Cardiac fibroblast (primary cell): ENCODE results near the gene LINS1.
A peak's percentile ranks its signal among the peaks of the same experiment; 100 is the strongest.

Experiments
- DNase-seq, 2 donors: peaks; one replicate each; pipeline versions ENCODE4 v3.0.0 to v3.0.0-alpha.2; 2010; ENCODE audit warnings: low read depth in 2 of 2
- H3K4me3 ChIP-seq, 2 donors: replicated peaks in 1 of 2; 1 replicate in 1 of 2; 2 replicates in 1 of 2; pipeline ENCODE4 v1.5.1; 2011; ENCODE audit warnings: low read depth in 2 of 2, low read length in 2 of 2, mild to moderate bottlenecking in 2 of 2, moderate library complexity in 1 of 2
- TF ChIP-seq, protein P1 (sequence below): IDR thresholded peaks from one replicate; pipeline ENCODE4 v1.5.1; 2011; ENCODE audit warnings: low read depth, mild to moderate bottlenecking, low read length, inconsistent platforms

LINS1 gene

DNA sequence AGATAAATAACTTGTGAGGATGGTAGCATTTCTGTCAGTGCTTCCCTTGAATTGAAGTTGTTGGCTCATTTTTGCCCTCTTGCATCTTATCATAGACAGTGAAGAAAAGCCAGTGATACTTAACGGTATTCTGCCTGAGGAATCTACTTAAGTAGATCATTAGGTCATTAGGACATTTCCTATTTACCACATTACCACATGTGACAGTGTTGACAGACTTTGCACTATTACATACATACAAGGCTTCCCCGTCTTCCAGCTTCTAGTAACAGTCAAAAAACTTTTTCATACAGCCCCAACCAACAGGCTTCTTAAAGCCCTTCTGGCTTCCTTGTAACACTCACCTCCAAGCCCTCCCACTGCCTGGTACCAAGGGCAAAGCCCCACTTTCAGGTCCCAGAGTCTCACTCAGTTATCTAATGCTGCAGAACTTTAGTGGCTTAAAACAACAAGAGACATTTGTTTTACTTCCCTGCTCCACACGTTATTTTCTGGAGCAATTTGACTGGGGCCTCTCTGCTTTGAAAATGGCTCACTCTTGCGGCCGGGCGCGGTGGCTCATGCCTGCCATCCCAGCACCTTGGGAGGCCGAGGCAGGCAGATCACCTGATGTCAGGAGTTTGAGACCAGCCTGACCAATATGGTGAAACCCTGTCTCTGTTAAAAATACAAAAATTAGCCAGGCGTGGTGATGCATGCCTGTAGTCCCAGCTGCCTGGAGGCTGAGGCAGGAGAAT lies 40.4 kb upstream of the LINS1 start:
- H3K4me3 ChIP-seq: no peak overlapping the region
- TF ChIP-seq, protein P1, sequence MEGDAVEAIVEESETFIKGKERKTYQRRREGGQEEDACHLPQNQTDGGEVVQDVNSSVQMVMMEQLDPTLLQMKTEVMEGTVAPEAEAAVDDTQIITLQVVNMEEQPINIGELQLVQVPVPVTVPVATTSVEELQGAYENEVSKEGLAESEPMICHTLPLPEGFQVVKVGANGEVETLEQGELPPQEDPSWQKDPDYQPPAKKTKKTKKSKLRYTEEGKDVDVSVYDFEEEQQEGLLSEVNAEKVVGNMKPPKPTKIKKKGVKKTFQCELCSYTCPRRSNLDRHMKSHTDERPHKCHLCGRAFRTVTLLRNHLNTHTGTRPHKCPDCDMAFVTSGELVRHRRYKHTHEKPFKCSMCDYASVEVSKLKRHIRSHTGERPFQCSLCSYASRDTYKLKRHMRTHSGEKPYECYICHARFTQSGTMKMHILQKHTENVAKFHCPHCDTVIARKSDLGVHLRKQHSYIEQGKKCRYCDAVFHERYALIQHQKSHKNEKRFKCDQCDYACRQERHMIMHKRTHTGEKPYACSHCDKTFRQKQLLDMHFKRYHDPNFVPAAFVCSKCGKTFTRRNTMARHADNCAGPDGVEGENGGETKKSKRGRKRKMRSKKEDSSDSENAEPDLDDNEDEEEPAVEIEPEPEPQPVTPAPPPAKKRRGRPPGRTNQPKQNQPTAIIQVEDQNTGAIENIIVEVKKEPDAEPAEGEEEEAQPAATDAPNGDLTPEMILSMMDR: no peak
- no peak for DNase-seq

DNA sequence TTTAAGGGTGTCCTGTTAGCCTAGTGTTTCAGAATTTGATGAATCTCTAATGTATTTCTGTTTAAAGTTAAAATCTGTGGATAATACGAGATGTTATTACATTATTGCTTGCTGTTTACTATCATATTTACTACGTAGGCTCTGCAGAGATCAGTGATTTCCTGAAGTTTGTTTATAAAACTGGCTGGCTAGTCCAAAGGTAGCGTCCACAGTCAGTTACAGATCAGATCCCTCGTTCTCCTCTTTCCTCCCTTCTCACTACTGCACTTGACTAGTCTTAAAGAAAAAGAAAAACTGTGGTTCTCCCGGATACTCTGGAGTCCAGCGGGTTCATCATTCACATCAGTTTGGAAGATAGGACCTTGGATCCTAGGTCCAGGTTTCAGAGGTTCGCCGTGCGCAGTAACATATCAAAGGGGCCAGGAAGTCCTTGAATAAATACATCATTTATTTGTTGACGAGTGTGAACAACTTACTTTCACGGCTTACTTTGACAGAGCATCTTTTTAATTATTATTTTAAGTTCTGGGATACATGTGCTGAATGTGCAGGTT lies 36.3 kb upstream of the LINS1 start:
- TF ChIP-seq, protein P1: no peak
- no peak for DNase-seq
- H3K4me3 ChIP-seq: no peak overlapping the region

DNA sequence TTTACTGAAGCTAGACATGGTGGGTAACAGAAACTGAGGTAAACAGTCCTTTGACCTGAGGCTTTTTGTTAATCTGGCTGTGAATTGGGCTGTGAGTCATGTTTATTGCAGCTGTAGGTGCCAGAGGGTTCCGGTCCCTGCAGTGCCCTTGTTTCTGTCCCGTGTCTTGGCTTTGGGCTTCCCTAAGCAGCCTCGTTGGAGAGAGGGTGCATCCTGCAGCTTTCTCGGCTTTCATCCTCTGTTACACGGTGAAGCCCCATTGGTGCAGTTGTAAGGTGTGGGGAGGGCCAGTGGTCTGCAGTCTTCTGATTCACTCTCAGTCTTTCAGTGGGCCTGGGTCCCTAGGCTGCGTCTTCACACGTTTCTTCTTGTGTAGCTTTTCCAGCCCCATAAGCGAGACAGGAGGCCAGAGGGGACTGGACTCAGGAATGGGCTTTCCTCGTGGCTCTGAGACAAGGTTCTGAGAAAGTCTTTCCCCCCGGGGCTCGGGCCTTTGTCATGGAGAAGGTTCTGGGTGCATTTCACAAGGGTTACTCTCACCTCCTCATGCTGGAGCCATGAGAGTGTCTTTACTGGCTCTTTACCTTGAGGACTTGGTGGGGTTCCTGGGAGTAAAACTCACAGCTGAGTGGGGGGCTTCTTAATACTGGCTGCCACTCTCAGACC lies 33.6 kb upstream of the LINS1 start:
- DNase-seq: no peak
- TF ChIP-seq, protein P1: no peak
- H3K4me3 ChIP-seq: no peak overlapping the region

DNA sequence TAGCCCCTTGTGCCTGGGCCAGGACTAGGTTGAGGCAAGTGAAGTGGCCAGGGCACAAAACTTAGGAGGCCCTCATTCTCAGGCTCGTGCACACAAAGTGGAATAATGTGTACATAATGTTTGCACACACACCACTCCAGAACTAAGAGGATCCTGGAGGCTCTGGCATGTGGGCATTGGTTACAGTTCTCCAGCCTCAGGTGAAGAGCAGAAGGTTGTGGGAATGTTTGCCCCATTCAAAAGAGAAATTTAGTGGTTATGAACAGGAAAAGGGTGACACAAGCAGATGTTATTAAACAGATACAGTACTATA lies 31.7 kb upstream of the LINS1 start:
- H3K4me3 ChIP-seq: no peak overlapping the region
- no peak for DNase-seq
- TF ChIP-seq, protein P1: no peak

DNA sequence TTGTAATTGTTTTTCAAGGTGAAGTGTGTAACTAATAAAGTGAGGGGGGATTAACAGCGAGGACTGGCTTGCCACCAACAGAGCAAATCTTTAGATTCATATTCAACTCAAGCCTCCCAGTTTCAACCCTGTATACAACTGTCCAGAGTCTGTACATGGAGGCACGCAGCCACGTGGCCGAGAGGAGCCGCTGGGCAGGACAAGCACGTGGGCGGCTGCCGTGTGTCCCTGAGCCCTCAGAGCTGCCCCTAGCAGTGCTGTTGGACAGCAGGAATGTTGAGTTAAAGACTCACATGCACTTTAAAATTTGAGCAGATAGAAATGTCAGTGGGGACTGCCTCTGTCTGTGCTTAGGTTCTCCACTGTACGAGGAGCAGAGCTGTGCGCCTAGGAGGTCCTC lies 29.8 kb upstream of the LINS1 start:
- TF ChIP-seq, protein P1: no peak
- DNase-seq: no peak
- H3K4me3 ChIP-seq: no peak overlapping the region

DNA sequence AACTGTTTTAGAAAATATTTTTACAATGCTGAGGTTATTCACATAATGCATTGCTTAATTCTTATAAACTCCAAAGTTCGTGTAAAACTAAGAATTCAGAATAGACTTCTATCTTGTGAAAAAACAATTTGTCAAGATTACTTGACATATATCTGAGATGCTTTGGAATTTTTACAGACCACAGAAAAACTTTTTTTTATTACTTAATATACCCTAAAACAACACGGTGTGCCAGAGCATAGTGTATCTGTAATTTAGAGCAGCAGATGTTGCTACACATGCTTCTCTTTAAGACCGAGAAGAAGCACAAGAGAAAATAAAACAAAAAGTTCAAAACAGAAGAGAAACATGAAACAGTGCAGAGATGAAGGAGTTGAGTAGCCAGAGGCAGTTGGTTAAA lies 26.8 kb upstream of the LINS1 start:
- H3K4me3 ChIP-seq: no peak overlapping the region
- TF ChIP-seq, protein P1: no peak
- peak in 1 of 2 donors; percentile 71 for DNase-seq
